SK-N-SH (cell line): ENCODE data around the gene ZFYVE19. TPM values are rescaled to one million over a fixed set of nuclear protein-coding genes. Genes with fewer than 3 reads are reported as not detected.
A peak's percentile ranks its signal among the peaks of the same experiment; 100 is the strongest.

ENCODE experiments used
- CTCF ChIA-PET: fragments of 300-600, 350-600 bp; formaldehyde crosslinking; extraction: SDS; loops from one replicate; lab custom pipeline; 2021; lab: Yijun Ruan, JAX
- POLR2A ChIA-PET: fragments of 350-600 bp; sonication (Branson Sonifier 250); formaldehyde crosslinking; extraction: SDS; loops from one replicate; lab custom pipeline; 2020; ENCODE audit warnings: antibody characterized with exemption, inconsistent platforms; lab: Yijun Ruan, JAX
- DNase-seq: peaks from one replicate; pipeline ENCODE4 v3.0.0; 2012
- H2AFZ ChIP-seq: fragments of 200-600 bp; sonication (generic); 2 replicates; pipeline ENCODE4 v1.8.1; 2016; ENCODE audit warnings: antibody characterized with exemption, mild to moderate bottlenecking, low read depth
- H3F3A ChIP-seq: fragments of 200-600 bp; sonication (generic); replicated peaks from 2 replicates; pipeline ENCODE3; 2016; ENCODE audit warnings: antibody characterized with exemption, mild to moderate bottlenecking; ENCODE audit not compliant: insufficient read depth
- H3K27ac ChIP-seq, 2 experiments: fragments of 200-500 bp in 1 of 2; fragments of 200-600 bp in 1 of 2; sonication (Bioruptor generic) in 1 of 2; sonication (generic), shearing (Covaris generic) in 1 of 2; 2 replicates each; pipeline versions ENCODE4 v1.5.1 to v1.6.1; 2014 to 2016; ENCODE audit warnings: low read depth in 2 of 2, inconsistent platforms in 1 of 2, low read length in 1 of 2, mild to moderate bottlenecking in 1 of 2, mixed read lengths in 1 of 2
- H3K27me3 ChIP-seq: fragments of 200-600 bp; sonication (generic), shearing (Covaris generic); 2 replicates; pipeline ENCODE4 v1.6.1; 2016; ENCODE audit warnings: mixed run types; ENCODE audit not compliant: insufficient read depth
- H3K36me3 ChIP-seq, 2 experiments: fragments of 200-500 bp in 1 of 2; fragments of 200-600 bp in 1 of 2; sonication (Bioruptor generic) in 1 of 2; sonication (generic) in 1 of 2; replicated peaks in 1 of 2; 2 replicates each; pipeline versions ENCODE3 to v1.5.1; 2014 to 2016; ENCODE audit warnings: low read length in 1 of 2, mild to moderate bottlenecking in 1 of 2; ENCODE audit not compliant: insufficient read depth in 2 of 2, control insufficient read depth in 1 of 2
- H3K4me1 ChIP-seq, 2 experiments: fragments of 200-500 bp in 1 of 2; fragments of 200-600 bp in 1 of 2; sonication (Bioruptor generic) in 1 of 2; sonication (generic), shearing (Covaris generic) in 1 of 2; 2 replicates each; pipeline versions ENCODE4 v1.5.1 to v1.6.1; 2014 to 2016; ENCODE audit warnings: low read depth in 1 of 2, low read length in 1 of 2, mixed run types in 1 of 2; ENCODE audit not compliant: insufficient read depth in 2 of 2, control insufficient read depth in 1 of 2
- H3K4me2 ChIP-seq: fragments of 200-600 bp; sonication (generic), shearing (Covaris generic); 2 replicates; pipeline ENCODE4 v1.6.1; 2017; ENCODE audit warnings: mixed run types
- H3K4me3 ChIP-seq, 2 experiments: fragments of 200-500 bp in 1 of 2; fragments of 200-600 bp in 1 of 2; sonication (Bioruptor generic) in 1 of 2; sonication (generic), shearing (Covaris generic) in 1 of 2; 2 replicates each; pipeline versions ENCODE4 v1.5.1 to v1.8.1; 2014 to 2016; ENCODE audit warnings: low read depth in 2 of 2, inconsistent platforms in 1 of 2, low read length in 1 of 2, mild to moderate bottlenecking in 1 of 2, mixed read lengths in 1 of 2, moderate library complexity in 1 of 2
- H3K79me2 ChIP-seq: fragments of 200-600 bp; sonication (generic); 2 replicates; pipeline ENCODE4 v1.8.1; 2017; ENCODE audit warnings: mild to moderate bottlenecking; ENCODE audit not compliant: insufficient read depth
- H3K9ac ChIP-seq: fragments of 200-600 bp; sonication (generic); 2 replicates; pipeline ENCODE4 v1.6.1; 2017; ENCODE audit warnings: mixed run types
- H3K9me2 ChIP-seq: fragments of 200-600 bp; sonication (generic); 2 replicates; pipeline ENCODE4 v1.6.1; 2017; ENCODE audit warnings: mixed run types
- H3K9me3 ChIP-seq: fragments of 200-600 bp; sonication (generic); 2 replicates; pipeline ENCODE4 v1.6.1; 2017; ENCODE audit warnings: mixed run types, mild to moderate bottlenecking, moderate library complexity
- H4K20me1 ChIP-seq: fragments of 200-600 bp; sonication (generic); 2 replicates; pipeline ENCODE4 v1.6.1; 2017; ENCODE audit warnings: mild to moderate bottlenecking, mixed run types; ENCODE audit not compliant: insufficient read depth
- CHD2 ChIP-seq: fragments of 150-350 bp; IDR thresholded peaks from 2 replicates; pipeline ENCODE4 v1.6.1; 2018; ENCODE audit warnings: low read length; ENCODE audit not compliant: partially characterized antibody
- ELF1 ChIP-seq: IDR thresholded peaks from 2 replicates; pipeline ENCODE4 v1.4.0; 2012
- EZH2phosphoT487 ChIP-seq: fragments of 200-600 bp; sonication (generic); IDR thresholded peaks from 2 replicates; pipeline ENCODE4 v1.6.1; 2017; ENCODE audit warnings: low read depth, mixed run types, mild to moderate bottlenecking, antibody characterized with exemption, moderate library complexity, borderline replicate concordance
- FOXJ3 ChIP-seq: sonication (generic); formaldehyde crosslinking; IDR thresholded peaks from 2 replicates; pipeline ENCODE4 v1.5.1; 2020; ENCODE audit warnings: mild to moderate bottlenecking, missing genetic modification reagents
- FOXM1 ChIP-seq: IDR thresholded peaks from 2 replicates; pipeline ENCODE4 v1.4.0; 2012; ENCODE audit warnings: low read depth, mild to moderate bottlenecking
- GABPA ChIP-seq: IDR thresholded peaks from 2 replicates; pipeline ENCODE4 v1.4.0; 2012; ENCODE audit warnings: low read depth, mild to moderate bottlenecking
- GATA2 ChIP-seq: sonication (generic); formaldehyde crosslinking; IDR thresholded peaks from 2 replicates; pipeline ENCODE4 v1.5.0; 2020; ENCODE audit warnings: mild to moderate bottlenecking, missing genetic modification reagents
- JUND ChIP-seq: IDR thresholded peaks from 2 replicates; pipeline ENCODE4 v1.4.0; 2012
- MXI1 ChIP-seq: IDR thresholded peaks from 2 replicates; pipeline ENCODE4 v1.6.1; 2012; ENCODE audit warnings: mild to moderate bottlenecking, low read depth, low read length, improper control_type of control experiment
- NFIC ChIP-seq: IDR thresholded peaks from 2 replicates; pipeline ENCODE4 v1.4.0; 2012; ENCODE audit warnings: borderline replicate concordance
- NRF1 ChIP-seq: IDR thresholded peaks from 2 replicates; pipeline ENCODE4 v1.6.1; 2012; ENCODE audit warnings: low read depth, mild to moderate bottlenecking, low read length
- POLR2AphosphoS5 ChIP-seq: IDR thresholded peaks from 2 replicates; pipeline ENCODE4 v1.6.1; 2012; ENCODE audit warnings: low read depth, low read length
- RAD21 ChIP-seq: IDR thresholded peaks from 2 replicates; pipeline ENCODE4 v1.6.1; 2012; ENCODE audit warnings: mild to moderate bottlenecking, low read length
- RCOR1 ChIP-seq: fragments of 150-350 bp; IDR thresholded peaks from 2 replicates; pipeline ENCODE4 v1.6.1; 2017; ENCODE audit warnings: antibody characterized with exemption, low read length
- RXRA ChIP-seq: IDR thresholded peaks from 2 replicates; pipeline ENCODE4 v1.4.0; 2012; ENCODE audit warnings: low read depth, mild to moderate bottlenecking, borderline replicate concordance
- SMC3 ChIP-seq: IDR thresholded peaks from 2 replicates; pipeline ENCODE4 v1.6.1; 2012; ENCODE audit warnings: low read depth, low read length, improper control_type of control experiment
- TAF1 ChIP-seq: IDR thresholded peaks from 2 replicates; pipeline ENCODE4 v1.6.1; 2012; ENCODE audit warnings: low read depth, mild to moderate bottlenecking, low read length, moderate library complexity, borderline replicate concordance
- TCF12 ChIP-seq: IDR thresholded peaks from 2 replicates; pipeline ENCODE4 v1.4.0; 2012
- TEAD4 ChIP-seq: IDR thresholded peaks from 2 replicates; pipeline ENCODE4 v1.4.0; 2012; ENCODE audit warnings: mild to moderate bottlenecking, borderline replicate concordance; ENCODE audit not compliant: insufficient read depth
- YY1 ChIP-seq: IDR thresholded peaks from 2 replicates; pipeline ENCODE4 v1.4.0; 2012; ENCODE audit warnings: low read depth, mild to moderate bottlenecking
- WGBS: methylation state at CpG from one replicate; pipeline ENCODE4 v1.1.6; 2017; ENCODE audit warnings: low lambda C conversion rate; 5-methylcytosine and 5-hydroxymethylcytosine counted together
- polyA plus RNA-seq, 3 experiments: library from polyadenylated mRNA; depleted of rRNA; stranded (reverse); fragments of >200 nt; gene quantifications; 2 replicates each; pipeline ENCODE4 v1.2.3, GENCODE V29; 2012
- TF ChIP-seq, protein P1 (sequence below): fragments of 150-350 bp; IDR thresholded peaks from 2 replicates; pipeline ENCODE4 v1.6.1; 2016; ENCODE audit warnings: mild to moderate bottlenecking, low read depth, low read length
- TF ChIP-seq, protein P2 (sequence below): IDR thresholded peaks from 2 replicates; pipeline ENCODE4 v1.4.0; 2012; ENCODE audit warnings: low read depth, borderline replicate concordance
- TF ChIP-seq, protein P3 (sequence below): fragments of 200-600 bp; sonication (generic); IDR thresholded peaks from 2 replicates; pipeline ENCODE4 v1.6.1; 2017; ENCODE audit warnings: antibody characterized with exemption, mild to moderate bottlenecking, moderate library complexity
- TF ChIP-seq, protein P4 (sequence below): IDR thresholded peaks from 2 replicates; pipeline ENCODE4 v1.6.1; 2012; ENCODE audit warnings: mild to moderate bottlenecking, low read depth, low read length, moderate library complexity
- TF ChIP-seq, protein P5 (sequence below): IDR thresholded peaks from 2 replicates; pipeline ENCODE4 v1.4.0; 2012; ENCODE audit warnings: low read depth, borderline replicate concordance

The ZFYVE19 gene
- polyA plus RNA-seq, 1 of the 3 experiments (the other 2 are of a cell fraction), result 35.5 TPM

DNA sequence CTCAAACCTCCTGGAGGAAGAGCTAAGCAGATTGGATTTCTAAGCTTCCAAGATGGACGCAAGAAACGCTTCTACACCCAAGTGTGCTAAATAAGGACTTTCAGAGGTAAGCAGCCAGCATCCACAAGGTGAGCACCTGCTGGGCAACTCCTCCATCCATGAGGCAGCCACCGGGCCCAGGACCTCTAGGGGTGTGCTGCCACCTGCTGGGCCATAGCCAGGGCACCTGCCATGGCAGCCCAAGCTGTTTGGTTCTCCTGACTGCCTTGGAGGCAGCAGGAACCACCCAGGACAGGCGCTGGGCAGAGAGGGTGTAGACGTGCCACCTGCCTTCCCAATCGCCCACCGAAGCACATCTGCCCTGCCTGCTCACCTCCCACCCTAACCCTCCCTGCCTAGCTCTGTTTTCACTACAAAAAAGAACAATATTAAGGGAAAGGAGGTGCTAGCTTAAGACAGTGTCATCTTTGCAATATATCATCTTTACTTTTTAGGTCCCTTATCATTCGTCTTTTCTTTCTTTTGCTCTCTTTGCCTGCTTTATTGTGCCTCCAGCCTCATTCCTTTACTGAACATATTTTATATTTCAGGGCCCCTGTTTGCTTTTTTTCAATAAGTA lies 24.2 kb upstream of the ZFYVE19 start:
- CTCF ChIA-PET, result interaction anchor here (0.6 to 31.8 kb wide), 38 partner anchors 10 to 246 kb away, joined by 3 to 555 read pairs (median 4); partner anchors contain the start of genes C15orf62, DNAJC17, GCHFR and RAD51
- WGBS, result 55% methylated on average over 7 of the region's 8 CpGs
- DNase-seq, result peak; percentile 81
- TF ChIP-seq JUND, result no peak
- TF ChIP-seq, protein P1, sequence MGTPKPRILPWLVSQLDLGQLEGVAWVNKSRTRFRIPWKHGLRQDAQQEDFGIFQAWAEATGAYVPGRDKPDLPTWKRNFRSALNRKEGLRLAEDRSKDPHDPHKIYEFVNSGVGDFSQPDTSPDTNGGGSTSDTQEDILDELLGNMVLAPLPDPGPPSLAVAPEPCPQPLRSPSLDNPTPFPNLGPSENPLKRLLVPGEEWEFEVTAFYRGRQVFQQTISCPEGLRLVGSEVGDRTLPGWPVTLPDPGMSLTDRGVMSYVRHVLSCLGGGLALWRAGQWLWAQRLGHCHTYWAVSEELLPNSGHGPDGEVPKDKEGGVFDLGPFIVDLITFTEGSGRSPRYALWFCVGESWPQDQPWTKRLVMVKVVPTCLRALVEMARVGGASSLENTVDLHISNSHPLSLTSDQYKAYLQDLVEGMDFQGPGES, result no peak
- TF ChIP-seq GABPA, result no peak
- TF ChIP-seq GATA2 (CRISPR knock-in tag), result no peak
- TF ChIP-seq CHD2, result peak; percentile 27
- no peak for TF ChIP-seq POLR2AphosphoS5
- no peak for TF ChIP-seq NRF1
- TF ChIP-seq TCF12, result no peak
- TF ChIP-seq, protein P2, sequence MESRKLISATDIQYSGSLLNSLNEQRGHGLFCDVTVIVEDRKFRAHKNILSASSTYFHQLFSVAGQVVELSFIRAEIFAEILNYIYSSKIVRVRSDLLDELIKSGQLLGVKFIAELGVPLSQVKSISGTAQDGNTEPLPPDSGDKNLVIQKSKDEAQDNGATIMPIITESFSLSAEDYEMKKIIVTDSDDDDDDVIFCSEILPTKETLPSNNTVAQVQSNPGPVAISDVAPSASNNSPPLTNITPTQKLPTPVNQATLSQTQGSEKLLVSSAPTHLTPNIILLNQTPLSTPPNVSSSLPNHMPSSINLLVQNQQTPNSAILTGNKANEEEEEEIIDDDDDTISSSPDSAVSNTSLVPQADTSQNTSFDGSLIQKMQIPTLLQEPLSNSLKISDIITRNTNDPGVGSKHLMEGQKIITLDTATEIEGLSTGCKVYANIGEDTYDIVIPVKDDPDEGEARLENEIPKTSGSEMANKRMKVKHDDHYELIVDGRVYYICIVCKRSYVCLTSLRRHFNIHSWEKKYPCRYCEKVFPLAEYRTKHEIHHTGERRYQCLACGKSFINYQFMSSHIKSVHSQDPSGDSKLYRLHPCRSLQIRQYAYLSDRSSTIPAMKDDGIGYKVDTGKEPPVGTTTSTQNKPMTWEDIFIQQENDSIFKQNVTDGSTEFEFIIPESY, result no peak
- TF ChIP-seq, protein P3, sequence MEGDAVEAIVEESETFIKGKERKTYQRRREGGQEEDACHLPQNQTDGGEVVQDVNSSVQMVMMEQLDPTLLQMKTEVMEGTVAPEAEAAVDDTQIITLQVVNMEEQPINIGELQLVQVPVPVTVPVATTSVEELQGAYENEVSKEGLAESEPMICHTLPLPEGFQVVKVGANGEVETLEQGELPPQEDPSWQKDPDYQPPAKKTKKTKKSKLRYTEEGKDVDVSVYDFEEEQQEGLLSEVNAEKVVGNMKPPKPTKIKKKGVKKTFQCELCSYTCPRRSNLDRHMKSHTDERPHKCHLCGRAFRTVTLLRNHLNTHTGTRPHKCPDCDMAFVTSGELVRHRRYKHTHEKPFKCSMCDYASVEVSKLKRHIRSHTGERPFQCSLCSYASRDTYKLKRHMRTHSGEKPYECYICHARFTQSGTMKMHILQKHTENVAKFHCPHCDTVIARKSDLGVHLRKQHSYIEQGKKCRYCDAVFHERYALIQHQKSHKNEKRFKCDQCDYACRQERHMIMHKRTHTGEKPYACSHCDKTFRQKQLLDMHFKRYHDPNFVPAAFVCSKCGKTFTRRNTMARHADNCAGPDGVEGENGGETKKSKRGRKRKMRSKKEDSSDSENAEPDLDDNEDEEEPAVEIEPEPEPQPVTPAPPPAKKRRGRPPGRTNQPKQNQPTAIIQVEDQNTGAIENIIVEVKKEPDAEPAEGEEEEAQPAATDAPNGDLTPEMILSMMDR, result peak; percentile 58
- TF ChIP-seq YY1, result no peak
- TF ChIP-seq NFIC, result no peak
- no peak for TF ChIP-seq FOXJ3
- TF ChIP-seq MXI1, result no peak
- no peak for TF ChIP-seq TEAD4
- no peak for TF ChIP-seq ELF1
- TF ChIP-seq TAF1, result no peak
- TF ChIP-seq FOXM1, result no peak
- peak; percentile 93 for TF ChIP-seq RAD21
- peak; percentile 93 for TF ChIP-seq SMC3
- TF ChIP-seq, protein P4, sequence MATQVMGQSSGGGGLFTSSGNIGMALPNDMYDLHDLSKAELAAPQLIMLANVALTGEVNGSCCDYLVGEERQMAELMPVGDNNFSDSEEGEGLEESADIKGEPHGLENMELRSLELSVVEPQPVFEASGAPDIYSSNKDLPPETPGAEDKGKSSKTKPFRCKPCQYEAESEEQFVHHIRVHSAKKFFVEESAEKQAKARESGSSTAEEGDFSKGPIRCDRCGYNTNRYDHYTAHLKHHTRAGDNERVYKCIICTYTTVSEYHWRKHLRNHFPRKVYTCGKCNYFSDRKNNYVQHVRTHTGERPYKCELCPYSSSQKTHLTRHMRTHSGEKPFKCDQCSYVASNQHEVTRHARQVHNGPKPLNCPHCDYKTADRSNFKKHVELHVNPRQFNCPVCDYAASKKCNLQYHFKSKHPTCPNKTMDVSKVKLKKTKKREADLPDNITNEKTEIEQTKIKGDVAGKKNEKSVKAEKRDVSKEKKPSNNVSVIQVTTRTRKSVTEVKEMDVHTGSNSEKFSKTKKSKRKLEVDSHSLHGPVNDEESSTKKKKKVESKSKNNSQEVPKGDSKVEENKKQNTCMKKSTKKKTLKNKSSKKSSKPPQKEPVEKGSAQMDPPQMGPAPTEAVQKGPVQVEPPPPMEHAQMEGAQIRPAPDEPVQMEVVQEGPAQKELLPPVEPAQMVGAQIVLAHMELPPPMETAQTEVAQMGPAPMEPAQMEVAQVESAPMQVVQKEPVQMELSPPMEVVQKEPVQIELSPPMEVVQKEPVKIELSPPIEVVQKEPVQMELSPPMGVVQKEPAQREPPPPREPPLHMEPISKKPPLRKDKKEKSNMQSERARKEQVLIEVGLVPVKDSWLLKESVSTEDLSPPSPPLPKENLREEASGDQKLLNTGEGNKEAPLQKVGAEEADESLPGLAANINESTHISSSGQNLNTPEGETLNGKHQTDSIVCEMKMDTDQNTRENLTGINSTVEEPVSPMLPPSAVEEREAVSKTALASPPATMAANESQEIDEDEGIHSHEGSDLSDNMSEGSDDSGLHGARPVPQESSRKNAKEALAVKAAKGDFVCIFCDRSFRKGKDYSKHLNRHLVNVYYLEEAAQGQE, result no peak
- no peak for TF ChIP-seq RXRA
- no peak for TF ChIP-seq EZH2phosphoT487
- TF ChIP-seq RCOR1, result peak; percentile 17; the same call in 1 of the 2 replicates
- TF ChIP-seq, protein P5, sequence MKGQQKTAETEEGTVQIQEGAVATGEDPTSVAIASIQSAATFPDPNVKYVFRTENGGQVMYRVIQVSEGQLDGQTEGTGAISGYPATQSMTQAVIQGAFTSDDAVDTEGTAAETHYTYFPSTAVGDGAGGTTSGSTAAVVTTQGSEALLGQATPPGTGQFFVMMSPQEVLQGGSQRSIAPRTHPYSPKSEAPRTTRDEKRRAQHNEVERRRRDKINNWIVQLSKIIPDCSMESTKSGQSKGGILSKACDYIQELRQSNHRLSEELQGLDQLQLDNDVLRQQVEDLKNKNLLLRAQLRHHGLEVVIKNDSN, result no peak

More for the DNA sequence above, 24.2 kb upstream of the ZFYVE19 start:
- H4K20me1 ChIP-seq, result peaks cover 19% of the 10 kb centered on the region
- POLR2A ChIA-PET, result interaction anchor here (0.7 to 1.5 kb wide), 5 partner anchors 25 to 88 kb away, joined by 3 to 8 read pairs (median 3); no protein-coding TSS in a partner anchor
- no peaks in the 10 kb centered on the region for H3K9me3 ChIP-seq
- peaks cover 32% of the 10 kb centered on the region for H3K79me2 ChIP-seq
- no peak overlapping the region for H3K4me2 ChIP-seq
- H3K4me3 ChIP-seq, result 0 out of 4 replicates have a peak overlapping the region, but pooled peaks of 1 of the 2 experiments have one; percentile 16
- H3K27ac ChIP-seq, result no peak overlapping the region
- H3K36me3 ChIP-seq, result peaks cover 5 to 16% of the 10 kb centered on the region in 2 experiments
- no peaks in the 10 kb centered on the region for H3K9me2 ChIP-seq
- no peak overlapping the region for H3K9ac ChIP-seq
- H3K27me3 ChIP-seq, result no peaks in the 10 kb centered on the region
- H3F3A ChIP-seq, result no peaks in the 10 kb centered on the region
- H2AFZ ChIP-seq, result no peak overlapping the region
- H3K4me1 ChIP-seq, result peaks cover 2 to 10% of the 10 kb centered on the region in 2 experiments; a peak in 3 of 4 replicates
